PC-9 (cell line): ENCODE data around the gene TLE5.
"Not testable (repeated sequence)": the region's sequence is repeated elsewhere in the genome, so short reads cannot be mapped to it uniquely, and the experiment has no call there.

Experiments used
- CTCF ChIP-seq: fragments of 200-600 bp; sonication (generic); conservative IDR thresholded peaks from 2 replicates; pipeline ENCODE4 v1.6.1; 2017; ENCODE audit warnings: mixed run types, antibody characterized with exemption, mild to moderate bottlenecking, moderate library complexity
- EZH2 ChIP-seq: fragments of 200-600 bp; sonication (generic); IDR thresholded peaks from 2 replicates; pipeline ENCODE4 v1.8.0; 2017; ENCODE audit warnings: antibody characterized with exemption, low read depth

GRCh38 chr19:3012059-3012458 is 50.2 kb downstream of the TLE5 start:
- not testable (repeated sequence) for TF ChIP-seq CTCF, EZH2
